ENCODE results near the gene UGDH. TPM values are rescaled to one million over a fixed set of nuclear protein-coding genes. Genes with fewer than 3 reads are reported as not detected.

Gene UGDH
- total RNA-seq, 3 donors from 2014 or later = 148 to 352 (median 263) TPM

DNA sequence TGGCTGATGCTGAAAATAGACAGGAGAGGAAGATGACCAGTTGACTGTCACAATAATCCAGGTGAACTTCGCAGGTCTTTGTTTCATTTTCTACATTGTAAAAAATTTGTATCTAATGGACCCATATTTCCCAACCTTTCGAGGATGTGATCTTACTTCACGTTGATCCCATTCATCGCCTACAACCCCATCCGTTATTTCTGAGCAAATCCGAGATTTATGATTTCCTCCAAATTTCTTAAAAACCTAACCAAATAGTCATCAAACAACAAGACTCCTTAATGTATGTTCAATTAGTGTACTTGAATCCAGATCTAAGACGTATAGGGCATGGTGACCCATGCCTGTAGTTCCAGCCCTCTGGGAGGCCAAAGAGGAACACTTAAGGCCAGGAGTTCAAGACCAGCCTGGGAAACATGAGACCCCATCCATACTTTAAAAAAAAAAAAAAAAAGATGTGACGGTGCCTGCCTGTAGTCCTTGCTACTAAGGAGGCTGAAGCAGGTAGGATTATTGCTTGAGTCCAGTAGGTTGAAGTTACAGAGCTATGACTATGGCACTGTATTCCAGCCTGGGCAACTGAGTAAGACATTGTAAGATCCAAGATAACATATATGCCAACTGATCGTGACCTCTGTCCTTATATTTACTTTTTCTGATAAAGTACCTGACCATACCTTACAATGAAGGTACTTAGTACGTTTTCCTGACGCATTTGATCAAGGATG, 74.2 kb downstream of the UGDH start:
- Histone ChIP-seq H3K4me3 (no peak overlapping the region), H3K9me3 (no peaks in the 10 kb centered on the region), H3K4me1 (ENCODE audit: low read depth) (peaks cover 21% of the 10 kb centered on the region), H3K36me3 (ENCODE audit: low read depth) (peaks cover 17% of the 10 kb centered on the region)
- no peak for ATAC-seq
- intact Hi-C loops (cut with DNase I, micrococcal nuclease) = no loop called here
- no peak for TF ChIP-seq CTCF (IDR thresholded peaks at IDR 0.05)
- DNase-seq = no peak

DNA sequence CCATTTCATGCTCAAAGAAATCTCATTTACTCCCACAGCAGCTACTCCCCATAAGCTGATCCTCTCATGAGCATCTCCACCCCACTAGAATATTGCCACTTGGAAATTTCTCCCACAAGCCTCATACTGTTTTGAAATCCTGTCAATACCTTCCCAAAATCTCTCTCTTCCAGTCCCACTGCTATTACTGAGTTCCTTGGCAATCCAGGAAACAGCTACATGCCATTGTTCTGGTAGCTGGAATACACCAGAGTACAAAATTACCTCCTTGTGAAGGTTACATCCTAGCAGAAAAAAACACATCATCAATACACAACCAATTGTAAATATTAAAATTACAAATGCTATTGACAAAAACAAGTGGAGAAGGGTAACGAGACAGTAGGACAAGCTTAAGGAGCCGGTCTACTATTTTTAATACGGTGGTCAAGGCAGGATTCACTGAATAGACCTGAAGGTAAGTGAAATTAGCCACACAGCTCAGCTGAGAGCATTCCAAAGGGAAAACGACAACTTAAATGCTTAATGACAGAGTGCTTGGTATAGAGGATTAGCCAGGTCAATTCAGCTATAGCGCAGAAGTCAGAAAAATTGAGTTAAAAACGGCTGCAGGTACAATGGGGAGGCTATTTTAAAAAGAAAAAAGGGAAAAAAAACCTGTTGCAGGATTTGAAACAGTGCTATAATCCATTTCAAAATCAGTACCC, 74.9 kb downstream of the UGDH start:
- Histone ChIP-seq H3K36me3 (ENCODE audit: low read depth) (peaks cover 17% of the 10 kb centered on the region), H3K4me3 (no peak overlapping the region), H3K9me3 (no peaks in the 10 kb centered on the region), H3K4me1 (ENCODE audit: low read depth) (peaks cover 20% of the 10 kb centered on the region)
- intact Hi-C loops (cut with DNase I, micrococcal nuclease) = no loop called here
- DNase-seq (no peak), ATAC-seq (no peak)
- no peak for TF ChIP-seq CTCF (IDR thresholded peaks at IDR 0.05)

- Histone ChIP-seq H3K36me3 (ENCODE audit: low read depth) (peaks cover 17% of the 10 kb centered on the region), H3K9me3 (no peaks in the 10 kb centered on the region), H3K4me1 (ENCODE audit: low read depth) (peaks cover 18% of the 10 kb centered on the region), H3K4me3 (no peak overlapping the region)
- no peak for DNase-seq
- TF ChIP-seq CTCF (IDR thresholded peaks at IDR 0.05) = no peak
- no peak for ATAC-seq
- intact Hi-C loops (cut with DNase I, micrococcal nuclease) = no loop called here
Measured at GRCh38 chr4:39451423-39452023, 75.7 kb downstream of the UGDH start.

GRCh38 chr4:39450618-39451017, 76.6 kb downstream of the UGDH start:
- ATAC-seq (no peak), DNase-seq (no peak)
- TF ChIP-seq CTCF (IDR thresholded peaks at IDR 0.05) = no peak
- Histone ChIP-seq H3K4me1 (ENCODE audit: low read depth) (peaks cover 15% of the 10 kb centered on the region), H3K9me3 (no peaks in the 10 kb centered on the region), H3K4me3 (no peak overlapping the region), H3K36me3 (ENCODE audit: low read depth) (peaks cover 16% of the 10 kb centered on the region)
- intact Hi-C loops (cut with DNase I, micrococcal nuclease) = no loop called here

Other genes with a start within 250 kb of the UGDH start
- 10 to 100 TPM; 24.2 to 47.3 (median 29.5) TPM for gene RFC1, start 161.1 kb downstream of the UGDH start, total RNA-seq
- 1 to 10 TPM in 1 of 3 donors, under 1 TPM in 2; 0.44 to 1.0 (median 0.92) TPM for gene KLB, start 120.5 kb downstream of the UGDH start, total RNA-seq
- 1,000 to 10,000 TPM in 2 of 3 donors, 100 to 1,000 TPM in 1; 771 to 1,260 (median 1,019) TPM for gene RPL9, start 68.5 kb downstream of the UGDH start, total RNA-seq
- 10 to 100 TPM; 16.5 to 30.1 (median 22.4) TPM for gene LIAS, start 68.4 kb downstream of the UGDH start, total RNA-seq
- 100 to 1,000 TPM in 2 of 3 donors, 10 to 100 TPM in 1; 69.5 to 142 (median 123) TPM for gene SMIM14, start 111.4 kb upstream of the UGDH start, total RNA-seq
- 10 to 100 TPM; 82.0 to 89.0 (median 86.7) TPM for gene UBE2K, start 170.7 kb upstream of the UGDH start, total RNA-seq